Activated CD8-positive, alpha-beta T cell treated with anti-CD3 and anti-CD28 coated beads, Interleukin-2, amount 10 ng/mL, durations not matched to agents 7 days and 5 days (primary cell): ENCODE data around the gene RETREG1. TPM values are rescaled to one million over a fixed set of nuclear protein-coding genes. Genes with fewer than 3 reads are reported as not detected.
A peak's percentile ranks its signal among the peaks of the same experiment; 100 is the strongest.
"Not testable (repeated sequence)": the region's sequence is repeated elsewhere in the genome, so short reads cannot be mapped to it uniquely, and the experiment has no call there.

Experiments
- ATAC-seq: fragments of 150-1000 bp; cut with Tn5 transposase; one replicate; pipeline ENCODE4 v1.10.0; 2021; ENCODE audit warnings: moderate library complexity
- CTCF ChIA-PET: fragments of 350-600 bp; sonication (Branson Sonifier 250); formaldehyde crosslinking; loops from one replicate; lab custom pipeline; 2021; ENCODE audit warnings: antibody characterized with exemption; lab: Charles Lee
- POLR2A ChIA-PET: fragments of 350-600 bp; sonication (Branson Sonifier 250); formaldehyde crosslinking; loops from one replicate; lab custom pipeline; 2021; ENCODE audit warnings: antibody characterized with exemption; lab: Charles Lee
- DNase-seq: peaks from one replicate; pipeline ENCODE4 v3.0.0-alpha.2; 2020
- H3K27ac Mint-ChIP-seq: one replicate; pipeline ENCODE4 v1.8.0; 2021; ENCODE audit warnings: mild to moderate bottlenecking, mixed read lengths
- H3K27me3 Mint-ChIP-seq: one replicate; pipeline ENCODE4 v1.8.0; 2021; ENCODE audit warnings: low read depth, mixed read lengths
- H3K36me3 Mint-ChIP-seq: one replicate; pipeline ENCODE4 v1.8.0; 2021; ENCODE audit warnings: low read depth, mixed read lengths
- H3K4me1 Mint-ChIP-seq: one replicate; pipeline ENCODE4 v1.8.0; 2021; ENCODE audit warnings: low read depth, mixed read lengths
- H3K4me3 Mint-ChIP-seq: one replicate; pipeline ENCODE4 v1.8.0; 2021; ENCODE audit warnings: mild to moderate bottlenecking, mixed read lengths
- H3K9me3 Mint-ChIP-seq: one replicate; pipeline ENCODE4 v1.8.0; 2022; ENCODE audit warnings: mixed read lengths; ENCODE audit not compliant: insufficient read depth
- total RNA-seq, 2 experiments: library from RNA; stranded (reverse); gene quantifications; one replicate each; pipeline ENCODE4 v1.2.3, GENCODE V29; 2021

RETREG1 gene
- total RNA-seq, 2 experiments from 2014 or later: 47.1 to 51.8 TPM

DNA sequence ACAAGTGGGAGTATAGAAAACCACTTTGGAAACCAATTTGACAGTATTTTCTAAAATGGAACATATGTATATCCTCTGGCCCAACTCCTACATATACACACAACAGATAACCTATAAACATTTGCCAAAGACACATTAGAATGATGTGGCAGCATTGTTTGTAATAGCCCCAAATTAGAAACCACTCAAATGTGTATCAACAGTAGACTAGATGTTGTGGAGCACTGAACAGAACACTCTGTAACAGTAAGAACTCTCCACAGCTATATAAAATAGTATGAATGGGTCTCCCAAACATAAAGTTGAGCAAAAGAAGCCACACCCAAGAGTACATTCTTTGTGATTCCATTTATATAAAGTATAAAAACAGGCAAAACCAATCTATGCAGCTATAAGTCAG is 157.3 kb downstream of the RETREG1 start:
- Mint-ChIP-seq H3K36me3 (peaks cover 76% of the 10 kb centered on the region), H3K27me3 (no peaks in the 10 kb centered on the region), H3K4me1 (peaks cover 69% of the 10 kb centered on the region), H3K4me3 (no peak overlapping the region), H3K9me3 (no peaks in the 10 kb centered on the region), H3K27ac (no peak overlapping the region)
- POLR2A ChIA-PET: no interaction called here
- ATAC-seq: no peak
- CTCF ChIA-PET: interaction anchor here (0.8 to 9.9 kb wide), 3 partner anchors 148 to 299 kb away, joined by 3 to 71 read pairs (median 3); no protein-coding TSS in a partner anchor
- no peak for DNase-seq

DNA sequence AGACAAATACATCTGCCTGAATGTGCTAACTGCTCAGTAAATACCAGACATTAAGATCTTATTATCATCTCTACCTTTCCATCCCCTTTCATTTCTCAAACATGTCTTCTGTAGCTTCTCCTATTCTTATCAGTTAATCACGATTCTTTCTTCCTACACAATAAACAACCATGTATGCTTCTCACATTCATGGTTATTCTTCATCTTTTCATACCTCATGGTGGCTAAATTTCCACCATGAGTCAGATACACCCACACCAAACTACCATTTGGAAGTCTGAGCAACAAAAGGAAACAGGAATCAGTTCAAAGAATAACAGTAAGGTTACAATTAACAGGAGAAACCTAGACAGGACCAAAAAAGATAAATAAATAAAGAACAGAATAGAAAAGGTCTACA is 158.9 kb downstream of the RETREG1 start:
- no peaks in the 10 kb centered on the region for H3K27me3 Mint-ChIP-seq
- ATAC-seq (no peak), DNase-seq (no peak)
- peaks cover 69% of the 10 kb centered on the region for H3K36me3 Mint-ChIP-seq
- H3K4me1 Mint-ChIP-seq: peaks cover 53% of the 10 kb centered on the region
- ChIA-PET CTCF (interaction anchor here (1.1 to 9.9 kb wide), 7 partner anchors 12 to 1352 kb away, joined by 3 to 71 read pairs (median 3); no protein-coding TSS in a partner anchor), POLR2A (no interaction called here)
- no peak overlapping the region for H3K4me3 Mint-ChIP-seq
- H3K9me3 Mint-ChIP-seq: no peaks in the 10 kb centered on the region
- no peak overlapping the region for H3K27ac Mint-ChIP-seq

GRCh38 chr5:16457451-16457850 is 159.3 kb downstream of the RETREG1 start:
- ATAC-seq (no peak), DNase-seq (no peak)
- Mint-ChIP-seq H3K27ac (no peak overlapping the region), H3K27me3 (no peaks in the 10 kb centered on the region), H3K4me3 (no peak overlapping the region), H3K4me1 (peaks cover 49% of the 10 kb centered on the region), H3K9me3 (no peaks in the 10 kb centered on the region), H3K36me3 (peaks cover 69% of the 10 kb centered on the region)
- POLR2A ChIA-PET: no interaction called here
- CTCF ChIA-PET: interaction anchor here (1.1 to 9.9 kb wide), 12 partner anchors 8 to 675 kb away, joined by 3 to 71 read pairs (median 8); partner anchors contain the start of gene ZNF622

DNA sequence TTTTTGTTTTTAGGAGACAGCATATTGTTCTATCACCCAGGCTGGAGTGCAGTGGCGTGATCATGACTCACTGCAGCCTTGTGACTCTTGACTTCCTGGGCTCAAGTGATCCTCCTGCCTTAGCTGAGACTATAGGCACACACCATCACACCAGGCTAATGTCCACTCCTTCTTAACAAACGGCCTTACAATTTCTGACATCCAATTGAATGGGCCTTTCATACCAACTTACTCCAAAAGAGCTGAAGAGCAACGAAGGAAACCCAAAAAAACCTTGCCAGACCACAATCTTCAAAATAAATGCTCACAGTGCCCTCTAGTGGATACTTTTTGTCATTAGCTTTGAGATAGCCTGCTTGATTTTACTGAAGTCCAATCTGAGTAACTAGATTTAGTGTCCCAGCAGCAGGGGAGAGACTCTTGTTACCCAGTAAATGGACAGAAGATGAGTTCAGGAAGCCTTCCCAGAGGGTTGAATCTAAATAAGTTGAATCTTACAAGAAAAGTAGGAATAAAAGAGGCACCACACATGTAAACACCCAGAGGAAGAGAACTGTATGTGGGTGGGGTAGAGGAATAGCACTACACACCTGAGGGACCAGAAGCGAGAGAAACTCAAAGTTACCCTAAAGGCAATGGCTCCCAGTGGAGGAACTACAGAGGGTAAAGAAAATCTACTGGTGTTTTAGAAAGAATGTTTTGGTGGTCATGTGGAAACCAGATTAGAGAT is 160.5 kb downstream of the RETREG1 start:
- Mint-ChIP-seq H3K9me3 (no peaks in the 10 kb centered on the region), H3K27ac (peak overlapping the region; percentile 51), H3K27me3 (no peaks in the 10 kb centered on the region), H3K4me3 (no peak overlapping the region), H3K4me1 (peaks cover 37% of the 10 kb centered on the region), H3K36me3 (peaks cover 69% of the 10 kb centered on the region)
- ChIA-PET POLR2A (interaction anchor here (1.9 kb wide), 1 partner anchor 9 kb away, joined by 9 read pairs; no protein-coding TSS in a partner anchor), CTCF (interaction anchor here (0.7 to 9.9 kb wide), 21 partner anchors 9 to 305 kb away, joined by 3 to 71 read pairs (median 4); partner anchors contain the start of gene ZNF622)
- peak; percentile 77 for ATAC-seq
- DNase-seq: peak; percentile 54

DNA sequence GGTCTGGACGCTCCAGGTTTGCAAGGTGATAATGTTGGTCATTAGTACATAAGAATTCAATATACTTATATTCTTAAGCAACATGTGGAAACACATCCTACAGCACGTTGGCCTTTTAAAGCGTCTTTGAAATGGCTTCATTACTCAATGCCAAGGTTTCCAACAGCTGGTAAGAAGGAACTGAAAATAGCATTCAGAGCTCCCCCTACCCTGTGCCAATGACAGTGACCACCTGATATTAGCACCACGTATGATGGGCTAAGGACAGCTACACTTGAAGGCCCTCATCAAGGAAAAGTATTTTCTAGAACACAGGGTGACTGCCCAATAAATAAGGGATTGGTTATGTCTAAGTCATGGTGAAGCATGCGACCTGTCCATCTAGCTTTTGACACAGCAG is 161.1 kb downstream of the RETREG1 start:
- ChIA-PET CTCF (interaction anchor here (0.7 to 9.9 kb wide), 20 partner anchors 9 to 305 kb away, joined by 3 to 71 read pairs (median 4); partner anchors contain the start of gene ZNF622), POLR2A (interaction anchor here (1.9 kb wide), 1 partner anchor 9 kb away, joined by 9 read pairs; no protein-coding TSS in a partner anchor)
- ATAC-seq (no peak), DNase-seq (no peak)
- peak overlapping the region; percentile 51 for H3K27ac Mint-ChIP-seq
- H3K4me3 Mint-ChIP-seq: no peak overlapping the region
- H3K36me3 Mint-ChIP-seq: peaks cover 69% of the 10 kb centered on the region
- H3K27me3 Mint-ChIP-seq: no peaks in the 10 kb centered on the region
- H3K4me1 Mint-ChIP-seq: peaks cover 31% of the 10 kb centered on the region
- H3K9me3 Mint-ChIP-seq: no peaks in the 10 kb centered on the region

GRCh38 chr5:16454686-16455085 is 162.1 kb downstream of the RETREG1 start:
- Mint-ChIP-seq H3K4me1 (peaks cover 28% of the 10 kb centered on the region), H3K9me3 (no peaks in the 10 kb centered on the region), H3K4me3 (no peak overlapping the region), H3K27ac (no peak overlapping the region), H3K27me3 (no peaks in the 10 kb centered on the region), H3K36me3 (peaks cover 72% of the 10 kb centered on the region)
- ChIA-PET POLR2A (interaction anchor here (1.9 kb wide), 1 partner anchor 10 kb away, joined by 9 read pairs; no protein-coding TSS in a partner anchor), CTCF (interaction anchor here (0.7 to 9.9 kb wide), 9 partner anchors 10 to 305 kb away, joined by 3 to 71 read pairs (median 14); partner anchors contain the start of gene ZNF622)
- no peak for DNase-seq
- ATAC-seq: no peak

GRCh38 chr5:16453609-16454008 is 163.2 kb downstream of the RETREG1 start:
- no peaks in the 10 kb centered on the region for H3K9me3 Mint-ChIP-seq
- ChIA-PET POLR2A (no interaction called here), CTCF (interaction anchor here (9.9 kb wide), 1 partner anchor 294 kb away, joined by 71 read pairs; no protein-coding TSS in a partner anchor)
- H3K27ac Mint-ChIP-seq: no peak overlapping the region
- H3K4me3 Mint-ChIP-seq: no peak overlapping the region
- no peak for DNase-seq
- H3K27me3 Mint-ChIP-seq: no peaks in the 10 kb centered on the region
- ATAC-seq: no peak
- H3K36me3 Mint-ChIP-seq: peaks cover 74% of the 10 kb centered on the region
- H3K4me1 Mint-ChIP-seq: peaks cover 22% of the 10 kb centered on the region

DNA sequence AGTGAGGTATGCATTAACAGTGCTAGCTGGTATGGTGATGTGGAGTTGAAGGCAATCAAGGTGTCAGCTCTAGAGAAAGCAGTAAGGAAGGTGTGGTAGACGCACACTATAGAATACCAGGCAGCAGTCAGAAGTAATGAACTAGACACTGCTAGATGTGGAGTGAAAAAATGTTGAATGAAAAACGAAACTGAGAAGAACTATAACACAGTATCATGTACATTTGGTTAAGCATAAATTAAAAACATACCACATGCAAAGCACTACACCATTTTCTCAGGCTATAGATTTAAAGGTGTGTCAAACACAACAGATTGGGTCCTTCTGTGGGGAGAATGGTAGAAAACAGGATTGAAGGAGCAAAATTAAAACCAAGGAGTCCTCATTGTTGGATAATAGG is 166.6 kb downstream of the RETREG1 start:
- ATAC-seq (no peak), DNase-seq (no peak)
- H3K27me3 Mint-ChIP-seq: no peaks in the 10 kb centered on the region
- H3K4me3 Mint-ChIP-seq: no peak overlapping the region
- H3K9me3 Mint-ChIP-seq: no peaks in the 10 kb centered on the region
- no peak overlapping the region for H3K27ac Mint-ChIP-seq
- H3K36me3 Mint-ChIP-seq: peaks cover 73% of the 10 kb centered on the region
- H3K4me1 Mint-ChIP-seq: peaks cover 6% of the 10 kb centered on the region
- POLR2A ChIA-PET: no interaction called here
- CTCF ChIA-PET: no interaction called here

- no peak for DNase-seq
- H3K27ac Mint-ChIP-seq: no peak overlapping the region
Observed at GRCh38 chr5:16446993-16447392, 169.8 kb downstream of the RETREG1 start.

GRCh38 chr5:16437977-16438376 is 178.8 kb downstream of the RETREG1 start:
- CTCF ChIA-PET: no interaction called here
- no peaks in the 10 kb centered on the region for H3K9me3 Mint-ChIP-seq

More at GRCh38 chr5:16446993-16447392, 169.8 kb downstream of the RETREG1 start:
- no peak for ATAC-seq
- ChIA-PET CTCF (interaction anchor here (5.0 kb wide), 1 partner anchor 9 kb away, joined by 35 read pairs; no protein-coding TSS in a partner anchor), POLR2A (interaction anchor here (0.9 kb wide), 1 partner anchor 9 kb away, joined by 3 read pairs; no protein-coding TSS in a partner anchor)
- Mint-ChIP-seq H3K36me3 (peaks cover 52% of the 10 kb centered on the region), H3K27me3 (no peaks in the 10 kb centered on the region), H3K4me1 (no peaks in the 10 kb centered on the region), H3K9me3 (no peaks in the 10 kb centered on the region), H3K4me3 (no peak overlapping the region)

GRCh38 chr5:16436065-16436682 is 180.6 kb downstream of the RETREG1 start:
- H3K27me3 Mint-ChIP-seq, H3K27ac Mint-ChIP-seq, POLR2A ChIA-PET, ATAC-seq, H3K4me3 Mint-ChIP-seq, H3K4me1 Mint-ChIP-seq, DNase-seq, H3K9me3 Mint-ChIP-seq, H3K36me3 Mint-ChIP-seq, CTCF ChIA-PET: not testable (repeated sequence)

More at GRCh38 chr5:16437977-16438376, 178.8 kb downstream of the RETREG1 start:
- Mint-ChIP-seq H3K27me3 (no peaks in the 10 kb centered on the region), H3K4me3 (no peak overlapping the region), H3K4me1 (no peaks in the 10 kb centered on the region), H3K36me3 (no peaks in the 10 kb centered on the region), H3K27ac (no peak overlapping the region)
- ATAC-seq: no peak
- POLR2A ChIA-PET: interaction anchor here (1.1 kb wide), 1 partner anchor 9 kb away, joined by 3 read pairs; no protein-coding TSS in a partner anchor
- DNase-seq: no peak
